ENCODE measurements around the gene JCAD.

JCAD gene

GRCh38 chr10:30075481-30075880 lies 16.1 kb upstream of the JCAD start:
- no peak for TF ChIP-seq POLR2AphosphoS5 (IDR thresholded peaks at IDR 0.05; ENCODE audit: low read depth, low read length)
- TF ChIP-seq, protein P1, sequence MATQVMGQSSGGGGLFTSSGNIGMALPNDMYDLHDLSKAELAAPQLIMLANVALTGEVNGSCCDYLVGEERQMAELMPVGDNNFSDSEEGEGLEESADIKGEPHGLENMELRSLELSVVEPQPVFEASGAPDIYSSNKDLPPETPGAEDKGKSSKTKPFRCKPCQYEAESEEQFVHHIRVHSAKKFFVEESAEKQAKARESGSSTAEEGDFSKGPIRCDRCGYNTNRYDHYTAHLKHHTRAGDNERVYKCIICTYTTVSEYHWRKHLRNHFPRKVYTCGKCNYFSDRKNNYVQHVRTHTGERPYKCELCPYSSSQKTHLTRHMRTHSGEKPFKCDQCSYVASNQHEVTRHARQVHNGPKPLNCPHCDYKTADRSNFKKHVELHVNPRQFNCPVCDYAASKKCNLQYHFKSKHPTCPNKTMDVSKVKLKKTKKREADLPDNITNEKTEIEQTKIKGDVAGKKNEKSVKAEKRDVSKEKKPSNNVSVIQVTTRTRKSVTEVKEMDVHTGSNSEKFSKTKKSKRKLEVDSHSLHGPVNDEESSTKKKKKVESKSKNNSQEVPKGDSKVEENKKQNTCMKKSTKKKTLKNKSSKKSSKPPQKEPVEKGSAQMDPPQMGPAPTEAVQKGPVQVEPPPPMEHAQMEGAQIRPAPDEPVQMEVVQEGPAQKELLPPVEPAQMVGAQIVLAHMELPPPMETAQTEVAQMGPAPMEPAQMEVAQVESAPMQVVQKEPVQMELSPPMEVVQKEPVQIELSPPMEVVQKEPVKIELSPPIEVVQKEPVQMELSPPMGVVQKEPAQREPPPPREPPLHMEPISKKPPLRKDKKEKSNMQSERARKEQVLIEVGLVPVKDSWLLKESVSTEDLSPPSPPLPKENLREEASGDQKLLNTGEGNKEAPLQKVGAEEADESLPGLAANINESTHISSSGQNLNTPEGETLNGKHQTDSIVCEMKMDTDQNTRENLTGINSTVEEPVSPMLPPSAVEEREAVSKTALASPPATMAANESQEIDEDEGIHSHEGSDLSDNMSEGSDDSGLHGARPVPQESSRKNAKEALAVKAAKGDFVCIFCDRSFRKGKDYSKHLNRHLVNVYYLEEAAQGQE (IDR thresholded peaks at IDR 0.05; ENCODE audit: insufficient read depth in 1 of 2, low read depth in 2 of 2, low read length in 2 of 2), result no peak
- TF ChIP-seq FOXP2 (optimal IDR thresholded peaks at IDR 0.05; ENCODE audit: borderline replicate concordance, extremely low read depth, extremely low read length, insufficient read depth), result no peak

DNA sequence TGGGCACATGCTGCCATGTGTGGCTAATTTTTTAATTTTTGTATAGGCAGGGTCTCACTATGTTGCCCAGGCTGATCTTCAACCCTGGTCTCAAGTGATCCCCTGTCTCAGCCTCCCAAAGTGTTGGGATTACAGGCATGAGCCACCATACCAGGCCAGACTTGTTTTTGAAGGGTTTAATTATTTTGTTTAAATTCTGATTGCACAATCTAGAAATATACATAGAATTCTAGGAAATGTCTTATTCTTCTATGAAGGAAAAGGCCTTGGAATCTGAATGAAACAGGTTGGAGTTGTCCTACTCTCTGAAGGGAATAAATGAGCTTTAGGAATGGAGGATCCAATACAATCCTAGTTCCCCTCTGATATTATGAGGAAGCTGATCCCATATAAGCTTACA lies 15.5 kb upstream of the JCAD start:
- TF ChIP-seq, protein P1 (IDR thresholded peaks at IDR 0.05; ENCODE audit: insufficient read depth in 1 of 2, low read depth in 2 of 2, low read length in 2 of 2), result no peak
- no peak for TF ChIP-seq SIN3A (IDR thresholded peaks at IDR 0.05; ENCODE audit: borderline replicate concordance, insufficient read depth, low read length)
- TF ChIP-seq TAF1 (IDR thresholded peaks at IDR 0.05; ENCODE audit: borderline replicate concordance, insufficient read depth, low read length), result no peak
- no peak for TF ChIP-seq POLR2AphosphoS5 (IDR thresholded peaks at IDR 0.05; ENCODE audit: low read depth, low read length)
- no peak for TF ChIP-seq FOXP2 (optimal IDR thresholded peaks at IDR 0.05; ENCODE audit: borderline replicate concordance, extremely low read depth, extremely low read length, insufficient read depth)

DNA sequence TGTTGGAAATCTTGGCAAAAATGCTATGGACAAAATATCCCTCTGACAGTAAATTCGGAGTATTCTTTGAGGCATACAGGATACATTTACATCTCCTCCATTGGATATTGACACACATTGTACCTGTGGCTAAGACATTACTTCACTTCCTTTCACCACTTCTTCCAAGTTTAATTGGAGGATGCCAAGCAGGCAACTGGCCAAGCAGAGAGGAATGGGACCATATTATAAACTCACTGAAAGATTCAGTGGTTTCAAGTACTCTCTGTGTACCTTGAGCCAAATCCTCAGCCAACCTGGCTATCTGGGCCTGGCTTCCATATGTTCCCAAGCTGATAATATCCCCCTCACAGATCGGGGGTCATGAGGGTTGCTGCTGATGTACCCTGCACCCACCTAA lies 14.7 kb upstream of the JCAD start:
- no peak for TF ChIP-seq FOXP2 (optimal IDR thresholded peaks at IDR 0.05; ENCODE audit: borderline replicate concordance, extremely low read depth, extremely low read length, insufficient read depth)

GRCh38 chr10:30073767-30074060 lies 14.3 kb upstream of the JCAD start:
- TF ChIP-seq, protein P1 (IDR thresholded peaks at IDR 0.05; ENCODE audit: insufficient read depth in 1 of 2, low read depth in 2 of 2, low read length in 2 of 2), result no peak
- no peak for TF ChIP-seq SIN3A (IDR thresholded peaks at IDR 0.05; ENCODE audit: borderline replicate concordance, insufficient read depth, low read length)
- no peak for TF ChIP-seq TAF1 (IDR thresholded peaks at IDR 0.05; ENCODE audit: borderline replicate concordance, insufficient read depth, low read length)
- no peak for TF ChIP-seq POLR2AphosphoS5 (IDR thresholded peaks at IDR 0.05; ENCODE audit: low read depth, low read length)
- no peak for TF ChIP-seq FOXP2 (optimal IDR thresholded peaks at IDR 0.05; ENCODE audit: borderline replicate concordance, extremely low read depth, extremely low read length, insufficient read depth)

GRCh38 chr10:30073045-30073766 lies 13.8 kb upstream of the JCAD start:
- TF ChIP-seq SIN3A (IDR thresholded peaks at IDR 0.05; ENCODE audit: borderline replicate concordance, insufficient read depth, low read length), result no peak
- TF ChIP-seq POLR2AphosphoS5 (IDR thresholded peaks at IDR 0.05; ENCODE audit: low read depth, low read length), result no peak
- no peak for TF ChIP-seq TAF1 (IDR thresholded peaks at IDR 0.05; ENCODE audit: borderline replicate concordance, insufficient read depth, low read length)
- TF ChIP-seq, protein P1 (IDR thresholded peaks at IDR 0.05; ENCODE audit: insufficient read depth in 1 of 2, low read depth in 2 of 2, low read length in 2 of 2), result no peak
- no peak for TF ChIP-seq FOXP2 (optimal IDR thresholded peaks at IDR 0.05; ENCODE audit: borderline replicate concordance, extremely low read depth, extremely low read length, insufficient read depth)
